ENCODE data around the gene TASOR2.

GRCh38 chr10:5650664-5651387 is 33.8 kb upstream of the TASOR2 start:
- TF ChIP-seq CTCF (IDR thresholded peaks at IDR 0.05; ENCODE audit: low read length), result no peak
- TF ChIP-seq EZH2 (optimal IDR thresholded peaks at IDR 0.05; ENCODE audit: low read depth, low read length), result no peak
- no peak for TF ChIP-seq EZH2phosphoT487 (IDR thresholded peaks at IDR 0.05; ENCODE audit: low read length)

Data from MM.1S (cell line).